Mesendoderm (in vitro differentiated cells): ENCODE results near the gene NES.
"Not testable (repeated sequence)": the region's sequence is repeated elsewhere in the genome, so short reads cannot be mapped to it uniquely, and the experiment has no call there.

ENCODE experiments used
- DNase-seq: peaks from one replicate; pipeline ENCODE4 v3.0.0; 2013
- H2AK5ac ChIP-seq: 2 replicates; pipeline ENCODE4 v1.6.1; 2013; ENCODE audit warnings: low read length, inconsistent platforms
- H2BK120ac ChIP-seq: 2 replicates; pipeline ENCODE4 v1.6.1; 2013; ENCODE audit warnings: low read depth, mild to moderate bottlenecking, low read length, moderate library complexity, mixed read lengths
- H2BK15ac ChIP-seq: replicated peaks from 2 replicates; pipeline ENCODE4 v1.6.1; 2013; ENCODE audit warnings: low read depth, mild to moderate bottlenecking, moderate library complexity
- H2BK5ac ChIP-seq: 2 replicates; pipeline ENCODE4 v1.6.1; 2013; ENCODE audit warnings: low read length, inconsistent platforms
- H3K18ac ChIP-seq: 2 replicates; pipeline ENCODE4 v1.6.1; 2013; ENCODE audit warnings: mild to moderate bottlenecking, low read length, mixed read lengths
- H3K23ac ChIP-seq: one replicate; pipeline ENCODE4 v1.6.1; 2013; ENCODE audit warnings: low read length
- H3K27ac ChIP-seq: 2 replicates; pipeline ENCODE4 v1.5.1; 2013; ENCODE audit warnings: low read depth, mild to moderate bottlenecking, inconsistent platforms, low read length, moderate library complexity
- H3K27me3 ChIP-seq: 2 replicates; pipeline ENCODE4 v1.6.1; 2013; ENCODE audit warnings: low read length, control low read depth, mild to moderate bottlenecking, inconsistent platforms; ENCODE audit not compliant: insufficient read depth, poor library complexity
- H3K36me3 ChIP-seq: 2 replicates; pipeline ENCODE4 v1.6.1; 2013; ENCODE audit warnings: low read length, inconsistent platforms; ENCODE audit not compliant: control insufficient read depth, insufficient read depth
- H3K4ac ChIP-seq: one replicate; pipeline ENCODE4 v1.6.1; 2013; ENCODE audit warnings: low read depth, mild to moderate bottlenecking, low read length, moderate library complexity
- H3K4me1 ChIP-seq: 2 replicates; pipeline ENCODE4 v1.6.1; 2013; ENCODE audit warnings: low read depth, low read length, inconsistent platforms; ENCODE audit not compliant: control insufficient read depth
- H3K4me2 ChIP-seq: 2 replicates; pipeline ENCODE4 v1.6.1; 2013; ENCODE audit warnings: low read length
- H3K4me3 ChIP-seq: 2 replicates; pipeline ENCODE4 v1.5.1; 2013; ENCODE audit warnings: mild to moderate bottlenecking, low read length
- H3K56ac ChIP-seq: one replicate; pipeline ENCODE4 v1.6.1; 2013; ENCODE audit warnings: low read length
- H3K79me1 ChIP-seq: 2 replicates; pipeline ENCODE4 v1.6.1; 2013; ENCODE audit warnings: low read length, inconsistent platforms
- H3K79me2 ChIP-seq: 2 replicates; pipeline ENCODE4 v1.6.1; 2013; ENCODE audit warnings: mild to moderate bottlenecking, low read length; ENCODE audit not compliant: control insufficient read depth, insufficient read depth
- H3K9ac ChIP-seq: 2 replicates; pipeline ENCODE4 v1.6.1; 2013; ENCODE audit warnings: low read length, inconsistent platforms
- H4K5ac ChIP-seq: one replicate; pipeline ENCODE4 v1.6.1; 2013; ENCODE audit warnings: low read length
- H4K8ac ChIP-seq: one replicate; pipeline ENCODE4 v1.6.1; 2013; ENCODE audit warnings: low read depth, mild to moderate bottlenecking, control low read depth, low read length, moderate library complexity
- WGBS: extraction: QIAGEN DNeasy Blood & Tissue Kit; methylation state at CpG from one replicate; pipeline ENCODE4 v1.1.7; 2013; ENCODE audit warnings: low lambda C conversion rate, missing lambda C conversion rate; ENCODE audit not compliant: insufficient coverage; ENCODE audit errors: extremely low coverage; 5-methylcytosine and 5-hydroxymethylcytosine counted together

NES gene

DNA sequence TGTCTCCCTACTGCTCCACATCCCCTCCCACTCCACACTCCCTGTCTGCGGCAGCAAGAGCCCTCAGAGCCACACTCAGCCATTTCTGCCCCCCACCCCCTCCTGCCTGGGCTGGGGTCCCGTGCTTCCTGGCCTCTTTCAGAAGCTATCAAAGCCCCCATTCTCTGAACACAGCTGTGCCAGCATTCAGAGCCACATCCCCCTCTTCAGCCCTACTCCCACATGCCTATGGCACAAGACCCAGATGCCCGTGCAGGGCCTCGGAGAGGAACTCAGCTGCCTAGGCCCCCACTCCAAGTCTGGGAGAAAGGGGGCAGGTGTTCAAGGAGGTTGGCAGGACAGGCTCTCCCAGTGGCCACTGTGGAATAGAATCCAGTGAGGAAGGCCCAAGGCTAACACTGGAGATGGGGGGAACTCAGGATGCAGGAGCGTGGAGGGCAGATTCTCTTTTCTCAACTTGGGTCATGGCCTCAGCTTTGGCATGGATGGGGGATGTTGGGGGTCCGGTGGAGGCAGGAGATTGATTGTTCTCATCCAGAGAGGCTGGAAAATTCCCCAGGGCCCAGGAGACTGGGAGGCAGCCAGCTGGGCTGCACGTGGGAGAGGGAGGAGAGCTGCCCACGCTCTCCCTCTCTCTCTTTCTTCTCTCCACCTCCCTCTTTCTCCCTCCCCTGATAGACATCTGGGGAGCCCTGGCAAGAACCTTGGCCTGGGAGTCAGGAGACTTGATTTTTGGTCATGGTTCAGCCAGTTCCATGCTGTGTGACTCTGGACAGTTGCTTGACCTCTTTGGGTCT lies 38.8 kb downstream of the NES start:
- Histone ChIP-seq H3K79me2 (no peaks in the 10 kb centered on the region), H3K56ac (no peak overlapping the region), H2AK5ac (no peak overlapping the region), H3K23ac (no peak overlapping the region), H3K27ac (no peak overlapping the region), H3K27me3 (peaks cover 24% of the 10 kb centered on the region), H3K36me3 (no peaks in the 10 kb centered on the region), H3K18ac (no peak overlapping the region), H3K4me1 (peaks cover 3% of the 10 kb centered on the region), H3K4me2 (no peak overlapping the region), H2BK5ac (no peak overlapping the region), H3K9ac (no peak overlapping the region), H2BK15ac (no peak overlapping the region), H2BK120ac (no peak overlapping the region), H4K8ac (no peak overlapping the region), H3K4ac (no peak overlapping the region), H3K4me3 (no peak overlapping the region), H4K5ac (no peak overlapping the region), H3K79me1 (no peaks in the 10 kb centered on the region)
- no peak for DNase-seq
- no CpG with 5 or more reads among the region's 8 CpGs for WGBS

DNA sequence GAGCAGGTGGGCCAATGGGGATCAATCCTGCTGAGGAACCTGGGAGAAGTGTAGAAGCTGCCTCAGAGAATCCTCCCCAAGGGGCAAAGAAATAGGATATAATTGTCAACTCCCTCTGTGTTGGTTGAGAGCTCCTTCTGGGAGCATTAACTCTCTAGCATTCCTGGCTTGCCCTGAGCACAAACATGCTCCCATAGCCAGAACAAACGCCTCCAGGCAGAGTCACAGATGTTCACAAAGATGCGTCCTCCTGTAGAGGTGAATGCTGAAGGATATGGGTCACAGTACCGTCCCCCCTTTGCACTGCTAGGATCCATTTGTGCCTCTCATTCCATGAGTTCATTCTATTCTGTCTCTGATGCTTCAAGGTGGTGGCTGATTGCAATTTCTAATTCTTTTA lies 44.9 kb downstream of the NES start:
- Histone ChIP-seq H3K4me3 (no peak overlapping the region), H3K56ac (no peak overlapping the region), H2BK120ac (no peak overlapping the region), H2AK5ac (no peak overlapping the region), H3K27me3 (no peaks in the 10 kb centered on the region), H3K27ac (no peak overlapping the region), H2BK15ac (no peak overlapping the region), H3K4me2 (no peak overlapping the region), H3K9ac (no peak overlapping the region), H3K4ac (no peak overlapping the region), H3K23ac (no peak overlapping the region), H4K5ac (no peak overlapping the region), H3K18ac (no peak overlapping the region), H4K8ac (no peak overlapping the region), H2BK5ac (no peak overlapping the region), H3K36me3 (no peaks in the 10 kb centered on the region), H3K79me1 (no peaks in the 10 kb centered on the region), H3K4me1 (no peaks in the 10 kb centered on the region), H3K79me2 (no peaks in the 10 kb centered on the region)
- no CpG with 5 or more reads among the region's 3 CpGs for WGBS
- DNase-seq, result no peak

DNA sequence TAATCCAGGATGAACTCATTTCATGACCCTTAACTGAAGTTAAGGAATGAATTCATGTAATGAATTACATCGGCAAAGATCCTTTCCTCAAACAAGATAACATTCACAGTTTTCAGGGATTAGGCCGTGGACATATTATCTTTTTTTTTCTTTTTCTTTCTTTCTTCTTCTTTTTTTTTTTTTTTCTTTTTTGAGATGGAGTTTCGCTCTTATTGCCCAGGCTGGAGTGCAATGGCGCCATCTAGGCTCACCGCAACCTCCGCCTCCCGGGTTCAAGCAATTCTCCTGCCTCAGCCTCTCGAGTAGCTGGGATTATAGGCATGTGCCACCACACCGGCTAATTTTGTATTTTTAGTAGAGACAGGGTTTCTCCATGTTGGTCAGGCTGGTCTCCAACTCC lies 46.1 kb downstream of the NES start:
- not testable (repeated sequence) for H2BK15ac ChIP-seq, H3K4me3 ChIP-seq, H2AK5ac ChIP-seq, H3K4me1 ChIP-seq, H3K56ac ChIP-seq, H3K27me3 ChIP-seq, H3K18ac ChIP-seq, H2BK120ac ChIP-seq, H3K36me3 ChIP-seq, H3K23ac ChIP-seq, H4K5ac ChIP-seq, H3K4ac ChIP-seq, H3K79me2 ChIP-seq, H3K9ac ChIP-seq, H3K27ac ChIP-seq, H4K8ac ChIP-seq, DNase-seq, H3K79me1 ChIP-seq, H2BK5ac ChIP-seq, H3K4me2 ChIP-seq
- WGBS, result no CpG with 5 or more reads among the region's 9 CpGs

DNA sequence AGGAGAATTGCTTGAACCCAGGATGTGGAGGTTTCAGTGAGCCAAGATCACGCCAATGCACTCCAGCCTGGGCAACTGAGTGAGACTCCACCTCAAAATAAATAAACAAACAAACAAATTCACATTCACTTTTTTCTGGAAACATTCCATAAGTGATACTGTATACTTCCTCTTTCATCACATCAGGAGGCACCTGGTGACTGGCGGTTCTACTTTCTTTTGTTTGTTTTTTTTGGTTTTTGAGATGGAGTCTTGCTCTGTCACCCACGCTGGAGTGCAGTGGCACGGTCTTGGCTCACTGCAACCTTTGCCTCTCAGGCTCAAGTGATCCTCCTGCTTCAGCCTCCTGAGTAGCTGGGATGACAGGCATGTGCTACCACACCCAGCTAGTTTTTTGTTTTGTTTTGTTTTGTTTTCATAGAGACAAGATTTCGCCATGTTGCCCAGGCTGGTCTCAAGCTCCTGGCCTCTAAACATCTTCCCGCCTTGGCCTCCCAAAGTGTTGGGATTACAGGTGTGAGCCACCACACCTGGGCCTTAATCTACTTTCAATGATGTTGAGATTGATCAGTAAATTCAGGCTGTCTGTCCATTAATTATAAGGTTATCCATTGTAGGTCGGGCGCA lies 47.3 kb downstream of the NES start:
- Histone ChIP-seq H2BK15ac (no peak overlapping the region), H3K4me3 (no peak overlapping the region), H3K4ac (no peak overlapping the region), H2AK5ac (no peak overlapping the region), H3K23ac (no peak overlapping the region), H3K4me1 (no peaks in the 10 kb centered on the region), H3K27me3 (peaks cover 6% of the 10 kb centered on the region), H4K5ac (no peak overlapping the region), H2BK120ac (no peak overlapping the region), H4K8ac (no peak overlapping the region), H3K9ac (no peak overlapping the region), H3K79me2 (no peaks in the 10 kb centered on the region), H2BK5ac (no peak overlapping the region), H3K4me2 (no peak overlapping the region), H3K18ac (no peak overlapping the region), H3K56ac (no peak overlapping the region), H3K36me3 (no peaks in the 10 kb centered on the region), H3K79me1 (no peaks in the 10 kb centered on the region), H3K27ac (no peak overlapping the region)
- WGBS, result no CpG with 5 or more reads among the region's 8 CpGs
- no peak for DNase-seq

DNA sequence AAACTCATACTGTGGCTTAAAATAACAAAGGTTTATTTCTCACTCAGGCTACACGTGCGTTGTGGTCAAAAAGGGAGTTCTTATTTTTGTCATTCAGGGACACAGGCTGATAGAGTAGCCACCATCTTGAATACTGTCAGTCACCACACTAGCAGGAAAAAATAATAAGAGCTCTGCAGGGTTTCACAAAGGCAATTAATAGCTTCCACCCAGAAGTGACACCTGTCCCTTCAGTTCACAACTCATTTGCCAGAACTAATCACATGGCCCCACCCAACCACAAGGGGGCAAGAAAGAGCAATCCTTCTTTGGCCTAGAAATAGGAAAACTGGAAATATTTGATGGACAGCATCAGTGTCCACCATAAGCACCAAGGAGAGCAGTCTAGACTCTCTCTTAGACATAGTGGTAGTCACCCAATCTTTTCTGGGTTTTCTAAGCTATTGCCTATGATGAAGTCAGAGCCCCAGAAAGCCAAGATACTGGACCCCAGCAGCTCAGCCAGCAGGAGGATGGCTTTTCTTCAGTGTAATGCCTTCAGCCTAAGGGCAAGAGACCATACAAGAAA lies 49.8 kb downstream of the NES start:
- WGBS, result no CpG with 5 or more reads among the region's 2 CpGs
- Histone ChIP-seq H4K8ac (no peak overlapping the region), H3K27ac (no peak overlapping the region), H2BK5ac (no peak overlapping the region), H3K4ac (no peak overlapping the region), H3K79me2 (no peaks in the 10 kb centered on the region), H3K18ac (no peak overlapping the region), H3K4me3 (no peak overlapping the region), H3K36me3 (no peaks in the 10 kb centered on the region), H3K79me1 (no peaks in the 10 kb centered on the region), H2AK5ac (no peak overlapping the region), H3K27me3 (peaks cover 19% of the 10 kb centered on the region), H2BK15ac (no peak overlapping the region), H3K56ac (no peak overlapping the region), H3K23ac (no peak overlapping the region), H3K4me2 (no peak overlapping the region), H4K5ac (no peak overlapping the region), H3K4me1 (no peaks in the 10 kb centered on the region), H2BK120ac (no peak overlapping the region), H3K9ac (no peak overlapping the region)
- peak; percentile 61 for DNase-seq
